SK-N-MC (cell line): Measurements from ENCODE around the gene SNRPD3.

Experiments used
- EZH2 ChIP-seq: fragments of 200-600 bp; sonication (generic); IDR thresholded peaks from one replicate; pipeline ENCODE4 v1.6.1; 2017; ENCODE audit warnings: antibody characterized with exemption
- FOXP2 ChIP-seq: optimal IDR thresholded peaks from 2 replicates; pipeline ENCODE3; 2011; ENCODE audit warnings: mild to moderate bottlenecking, moderate library complexity; ENCODE audit not compliant: insufficient read depth; ENCODE audit errors: extremely low read length, control extremely low read depth

DNA sequence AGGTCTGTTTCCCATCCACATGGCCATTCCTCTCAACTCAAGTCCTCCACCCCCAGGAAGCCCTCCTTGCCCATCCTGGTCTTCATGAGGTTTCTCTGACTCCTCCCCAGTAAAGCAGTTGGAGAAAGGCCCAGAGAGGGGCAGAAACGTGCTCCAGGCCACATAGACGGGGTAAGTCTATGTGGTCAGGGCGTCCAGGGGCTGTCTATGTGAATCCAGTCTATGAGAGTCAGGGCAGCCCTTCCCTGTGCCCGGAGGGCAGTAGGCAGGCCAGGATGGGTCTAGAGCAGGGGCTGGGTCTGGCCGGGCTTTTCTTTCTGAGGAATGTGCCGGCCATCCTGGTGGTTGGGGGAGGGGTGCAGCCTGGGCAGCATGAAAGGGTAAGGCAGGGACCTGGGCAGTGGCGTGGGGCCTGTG, 12.6 kb upstream of the SNRPD3 start:
- TF ChIP-seq EZH2 (no peak), FOXP2 (no peak)
